AG04450 (cell line): ENCODE results near the gene GMDS. TPM values are rescaled to one million over a fixed set of nuclear protein-coding genes. Genes with fewer than 3 reads are reported as not detected.

ENCODE experiments used
- CTCF ChIA-PET: fragments of 300-600, 350-600 bp; formaldehyde crosslinking; extraction: SDS; loops from one replicate; lab custom pipeline; 2022; ENCODE audit warnings: antibody characterized with exemption, inconsistent platforms; lab: Charles Lee
- POLR2A ChIA-PET: fragments of 350-600 bp; formaldehyde crosslinking; extraction: SDS; loops from one replicate; lab custom pipeline; 2021; ENCODE audit warnings: antibody characterized with exemption, inconsistent platforms; lab: Yijun Ruan, JAX
- DNase-seq: peaks from one replicate; pipeline ENCODE4 v3.0.0-alpha.2; 2011; ENCODE audit warnings: low read depth, low spot score
- H3K27ac ChIP-seq: one replicate; pipeline ENCODE4 v1.5.1; 2012; ENCODE audit warnings: low read depth, low read length, control low read depth
- H3K27me3 ChIP-seq: one replicate; pipeline ENCODE4 v1.6.0; 2012; ENCODE audit warnings: low read length; ENCODE audit not compliant: control insufficient read depth, insufficient read depth
- H3K4me3 ChIP-seq: 2 replicates; pipeline ENCODE4 v1.5.1; 2011; ENCODE audit warnings: mild to moderate bottlenecking, low read depth, low read length, control low read depth
- H3K9me3 ChIP-seq: 2 replicates; pipeline ENCODE4 v1.5.1; 2012; ENCODE audit warnings: low read length; ENCODE audit not compliant: control insufficient read depth, insufficient read depth
- CTCF ChIP-seq: IDR thresholded peaks from 2 replicates; pipeline ENCODE4 v1.5.1; 2011; ENCODE audit warnings: low read depth, low read length, control low read depth, inconsistent platforms
- polyA plus RNA-seq: library from polyadenylated mRNA; depleted of rRNA; stranded (reverse); fragments of >200 nt; gene quantifications from 2 replicates; pipeline ENCODE4 v1.2.3, GENCODE V29; 2011

The GMDS gene
- polyA plus RNA-seq, 1 experiment = 26.4 TPM

GRCh38 chr6:1817033-1817761, 428.2 kb downstream of the GMDS start:
- Histone ChIP-seq H3K9me3 (no peaks in the 10 kb centered on the region), H3K4me3 (no peak overlapping the region), H3K27ac (no peak overlapping the region), H3K27me3 (no peaks in the 10 kb centered on the region)
- POLR2A ChIA-PET = no interaction called here
- DNase-seq = no peak
- no peak for TF ChIP-seq CTCF
- CTCF ChIA-PET = interaction anchor here (0.6 kb wide), 1 partner anchor 83 kb away, joined by 3 read pairs; no protein-coding TSS in a partner anchor

DNA sequence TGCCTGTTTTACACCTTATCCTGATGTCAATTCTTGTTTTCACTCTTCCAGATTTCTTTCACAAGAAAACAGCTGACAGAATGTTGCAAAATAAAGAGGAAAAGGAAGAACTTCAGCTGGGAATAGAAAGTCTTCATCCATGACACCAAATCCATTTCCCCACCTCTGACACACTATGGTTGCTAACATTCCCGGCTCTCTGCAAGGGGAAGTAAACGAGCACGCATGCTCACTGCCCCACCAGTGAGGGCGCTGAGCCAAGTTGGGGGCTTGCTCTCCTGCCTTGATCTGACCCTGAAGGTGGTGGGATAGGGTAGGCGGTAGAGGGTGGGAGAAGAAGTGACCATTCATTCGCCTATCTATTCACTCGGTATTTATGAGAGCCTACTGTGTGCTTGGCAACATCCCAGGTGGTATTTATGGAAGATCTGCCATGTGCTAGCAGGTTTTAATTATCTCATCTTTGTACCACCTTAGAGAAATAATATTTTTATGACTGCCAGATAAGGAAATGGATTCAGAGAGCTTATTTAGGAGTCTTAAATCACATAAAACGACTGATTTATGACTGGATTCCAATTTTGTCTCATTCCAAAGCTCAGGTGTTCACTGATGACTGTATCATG, 429.5 kb downstream of the GMDS start:
- CTCF ChIA-PET = no interaction called here
- DNase-seq = no peak
- Histone ChIP-seq H3K27ac (no peak overlapping the region), H3K27me3 (no peaks in the 10 kb centered on the region), H3K9me3 (no peaks in the 10 kb centered on the region), H3K4me3 (no peak overlapping the region)
- no peak for TF ChIP-seq CTCF
- POLR2A ChIA-PET = no interaction called here

GRCh38 chr6:1814279-1814678, 431.1 kb downstream of the GMDS start:
- Histone ChIP-seq H3K9me3 (no peaks in the 10 kb centered on the region), H3K4me3 (no peak overlapping the region), H3K27ac (no peak overlapping the region), H3K27me3 (no peaks in the 10 kb centered on the region)
- no peak for DNase-seq
- TF ChIP-seq CTCF = no peak
- ChIA-PET CTCF (no interaction called here), POLR2A (no interaction called here)

DNA sequence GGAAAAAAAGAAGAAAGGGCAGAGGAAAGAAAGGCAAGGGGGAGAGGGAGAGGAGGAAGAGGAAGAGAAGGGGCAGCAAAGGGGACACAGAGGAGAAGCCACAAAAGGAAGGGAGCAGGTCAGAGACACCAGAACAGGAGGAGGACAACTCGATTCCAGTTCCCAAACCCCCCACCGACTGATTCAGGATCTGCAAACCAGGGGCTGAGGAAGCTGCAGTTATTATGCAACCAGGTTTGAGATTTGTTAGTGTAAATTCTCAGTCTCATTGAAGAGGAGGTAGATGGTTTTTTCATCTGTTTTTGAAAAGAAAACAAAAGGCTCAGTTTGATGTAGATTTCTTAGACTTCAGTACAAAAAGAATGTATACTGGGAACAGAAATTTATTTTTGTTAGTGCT, 432.9 kb downstream of the GMDS start:
- no peak for DNase-seq
- no peak for TF ChIP-seq CTCF
- no peak overlapping the region for H3K4me3 ChIP-seq
- H3K27ac ChIP-seq = no peak overlapping the region
- H3K9me3 ChIP-seq = no peaks in the 10 kb centered on the region
- H3K27me3 ChIP-seq = no peaks in the 10 kb centered on the region
- ChIA-PET CTCF (interaction anchor here (0.7 kb wide), 1 partner anchor 230 kb away, joined by 4 read pairs; no protein-coding TSS in a partner anchor), POLR2A (no interaction called here)

DNA sequence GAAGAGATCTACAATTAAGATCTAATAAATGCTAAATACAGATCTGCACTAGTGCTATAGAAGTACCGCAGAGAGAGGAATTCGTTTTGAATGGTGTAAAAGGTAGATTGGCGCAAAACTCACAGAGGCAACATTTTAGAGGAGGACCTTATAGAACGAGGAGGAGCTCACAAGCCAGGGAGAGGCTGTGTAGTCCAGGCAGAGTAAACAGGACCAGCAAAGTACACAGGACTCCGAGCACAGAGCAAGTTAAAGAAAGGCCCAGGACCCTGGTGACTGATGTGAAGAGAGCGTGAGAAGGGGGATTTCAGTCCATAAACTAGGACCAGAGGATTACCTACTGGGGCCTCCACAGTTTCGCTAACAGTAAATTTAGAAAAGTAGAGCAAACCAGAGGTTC, 433.4 kb downstream of the GMDS start:
- Histone ChIP-seq H3K9me3 (no peaks in the 10 kb centered on the region), H3K27ac (no peak overlapping the region), H3K4me3 (no peak overlapping the region), H3K27me3 (no peaks in the 10 kb centered on the region)
- ChIA-PET CTCF (no interaction called here), POLR2A (no interaction called here)
- DNase-seq = no peak
- no peak for TF ChIP-seq CTCF
